ENCODE results near the gene SLC5A1. TPM values are rescaled to one million over a fixed set of nuclear protein-coding genes. Genes with fewer than 3 reads are reported as not detected.

The SLC5A1 gene
- total and polyA plus RNA-seq, 2 of the 8 experiments (the other 6 are each of a cell fraction or from before 2014, with no cell fraction given) = 0.06 TPM; not detected in 1

DNA sequence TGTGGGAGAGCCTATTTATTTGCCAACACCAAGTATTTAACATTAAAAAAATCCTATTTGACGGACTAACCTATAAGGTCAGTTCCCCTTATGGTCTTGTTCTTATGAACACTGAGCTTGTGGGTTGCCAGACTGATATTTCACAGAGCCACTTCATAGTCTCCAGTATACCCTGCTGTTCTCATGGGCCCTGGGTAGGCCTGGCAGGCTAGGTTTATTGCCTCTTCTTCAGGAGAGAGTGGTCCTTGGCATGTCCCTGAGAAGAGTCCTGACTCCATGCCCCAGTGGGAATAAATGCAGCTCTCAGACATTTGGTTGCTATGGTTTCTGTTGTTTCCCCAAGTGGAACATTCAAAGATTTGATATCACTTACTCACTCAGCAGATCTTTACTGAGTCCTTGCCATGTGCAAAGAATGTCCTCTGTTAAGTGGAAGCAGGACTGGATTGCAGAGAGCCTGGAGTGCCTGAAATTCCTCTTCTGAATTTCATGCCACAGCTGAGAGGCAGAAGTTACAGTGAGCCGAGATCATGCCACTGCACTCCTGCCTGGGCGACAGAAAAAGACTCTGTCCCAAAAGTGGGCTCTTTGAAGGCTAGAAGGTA, 15.7 kb downstream of the SLC5A1 start (continued):
- TF ChIP-seq, protein P1, sequence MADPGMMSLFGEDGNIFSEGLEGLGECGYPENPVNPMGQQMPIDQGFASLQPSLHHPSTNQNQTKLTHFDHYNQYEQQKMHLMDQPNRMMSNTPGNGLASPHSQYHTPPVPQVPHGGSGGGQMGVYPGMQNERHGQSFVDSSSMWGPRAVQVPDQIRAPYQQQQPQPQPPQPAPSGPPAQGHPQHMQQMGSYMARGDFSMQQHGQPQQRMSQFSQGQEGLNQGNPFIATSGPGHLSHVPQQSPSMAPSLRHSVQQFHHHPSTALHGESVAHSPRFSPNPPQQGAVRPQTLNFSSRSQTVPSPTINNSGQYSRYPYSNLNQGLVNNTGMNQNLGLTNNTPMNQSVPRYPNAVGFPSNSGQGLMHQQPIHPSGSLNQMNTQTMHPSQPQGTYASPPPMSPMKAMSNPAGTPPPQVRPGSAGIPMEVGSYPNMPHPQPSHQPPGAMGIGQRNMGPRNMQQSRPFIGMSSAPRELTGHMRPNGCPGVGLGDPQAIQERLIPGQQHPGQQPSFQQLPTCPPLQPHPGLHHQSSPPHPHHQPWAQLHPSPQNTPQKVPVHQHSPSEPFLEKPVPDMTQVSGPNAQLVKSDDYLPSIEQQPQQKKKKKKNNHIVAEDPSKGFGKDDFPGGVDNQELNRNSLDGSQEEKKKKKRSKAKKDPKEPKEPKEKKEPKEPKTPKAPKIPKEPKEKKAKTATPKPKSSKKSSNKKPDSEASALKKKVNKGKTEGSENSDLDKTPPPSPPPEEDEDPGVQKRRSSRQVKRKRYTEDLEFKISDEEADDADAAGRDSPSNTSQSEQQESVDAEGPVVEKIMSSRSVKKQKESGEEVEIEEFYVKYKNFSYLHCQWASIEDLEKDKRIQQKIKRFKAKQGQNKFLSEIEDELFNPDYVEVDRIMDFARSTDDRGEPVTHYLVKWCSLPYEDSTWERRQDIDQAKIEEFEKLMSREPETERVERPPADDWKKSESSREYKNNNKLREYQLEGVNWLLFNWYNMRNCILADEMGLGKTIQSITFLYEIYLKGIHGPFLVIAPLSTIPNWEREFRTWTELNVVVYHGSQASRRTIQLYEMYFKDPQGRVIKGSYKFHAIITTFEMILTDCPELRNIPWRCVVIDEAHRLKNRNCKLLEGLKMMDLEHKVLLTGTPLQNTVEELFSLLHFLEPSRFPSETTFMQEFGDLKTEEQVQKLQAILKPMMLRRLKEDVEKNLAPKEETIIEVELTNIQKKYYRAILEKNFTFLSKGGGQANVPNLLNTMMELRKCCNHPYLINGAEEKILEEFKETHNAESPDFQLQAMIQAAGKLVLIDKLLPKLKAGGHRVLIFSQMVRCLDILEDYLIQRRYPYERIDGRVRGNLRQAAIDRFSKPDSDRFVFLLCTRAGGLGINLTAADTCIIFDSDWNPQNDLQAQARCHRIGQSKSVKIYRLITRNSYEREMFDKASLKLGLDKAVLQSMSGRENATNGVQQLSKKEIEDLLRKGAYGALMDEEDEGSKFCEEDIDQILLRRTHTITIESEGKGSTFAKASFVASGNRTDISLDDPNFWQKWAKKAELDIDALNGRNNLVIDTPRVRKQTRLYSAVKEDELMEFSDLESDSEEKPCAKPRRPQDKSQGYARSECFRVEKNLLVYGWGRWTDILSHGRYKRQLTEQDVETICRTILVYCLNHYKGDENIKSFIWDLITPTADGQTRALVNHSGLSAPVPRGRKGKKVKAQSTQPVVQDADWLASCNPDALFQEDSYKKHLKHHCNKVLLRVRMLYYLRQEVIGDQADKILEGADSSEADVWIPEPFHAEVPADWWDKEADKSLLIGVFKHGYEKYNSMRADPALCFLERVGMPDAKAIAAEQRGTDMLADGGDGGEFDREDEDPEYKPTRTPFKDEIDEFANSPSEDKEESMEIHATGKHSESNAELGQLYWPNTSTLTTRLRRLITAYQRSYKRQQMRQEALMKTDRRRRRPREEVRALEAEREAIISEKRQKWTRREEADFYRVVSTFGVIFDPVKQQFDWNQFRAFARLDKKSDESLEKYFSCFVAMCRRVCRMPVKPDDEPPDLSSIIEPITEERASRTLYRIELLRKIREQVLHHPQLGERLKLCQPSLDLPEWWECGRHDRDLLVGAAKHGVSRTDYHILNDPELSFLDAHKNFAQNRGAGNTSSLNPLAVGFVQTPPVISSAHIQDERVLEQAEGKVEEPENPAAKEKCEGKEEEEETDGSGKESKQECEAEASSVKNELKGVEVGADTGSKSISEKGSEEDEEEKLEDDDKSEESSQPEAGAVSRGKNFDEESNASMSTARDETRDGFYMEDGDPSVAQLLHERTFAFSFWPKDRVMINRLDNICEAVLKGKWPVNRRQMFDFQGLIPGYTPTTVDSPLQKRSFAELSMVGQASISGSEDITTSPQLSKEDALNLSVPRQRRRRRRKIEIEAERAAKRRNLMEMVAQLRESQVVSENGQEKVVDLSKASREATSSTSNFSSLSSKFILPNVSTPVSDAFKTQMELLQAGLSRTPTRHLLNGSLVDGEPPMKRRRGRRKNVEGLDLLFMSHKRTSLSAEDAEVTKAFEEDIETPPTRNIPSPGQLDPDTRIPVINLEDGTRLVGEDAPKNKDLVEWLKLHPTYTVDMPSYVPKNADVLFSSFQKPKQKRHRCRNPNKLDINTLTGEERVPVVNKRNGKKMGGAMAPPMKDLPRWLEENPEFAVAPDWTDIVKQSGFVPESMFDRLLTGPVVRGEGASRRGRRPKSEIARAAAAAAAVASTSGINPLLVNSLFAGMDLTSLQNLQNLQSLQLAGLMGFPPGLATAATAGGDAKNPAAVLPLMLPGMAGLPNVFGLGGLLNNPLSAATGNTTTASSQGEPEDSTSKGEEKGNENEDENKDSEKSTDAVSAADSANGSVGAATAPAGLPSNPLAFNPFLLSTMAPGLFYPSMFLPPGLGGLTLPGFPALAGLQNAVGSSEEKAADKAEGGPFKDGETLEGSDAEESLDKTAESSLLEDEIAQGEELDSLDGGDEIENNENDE (IDR thresholded peaks at IDR 0.05; ENCODE audit: insufficient replicate concordance, low read length) = no peak

Measured in H1 (cell line).